H1 (cell line): ENCODE measurements around the gene ANLN. TPM values are rescaled to one million over a fixed set of nuclear protein-coding genes. Genes with fewer than 3 reads are reported as not detected.

ENCODE experiments used
- CTCF ChIA-PET: fragments of 300-600 bp; sonication (Branson Sonifier 250); formaldehyde crosslinking; loops from one replicate; lab custom pipeline; 2021; ENCODE audit not compliant: partially characterized antibody; lab: Charles Lee
- POLR2A ChIA-PET: fragments of 300-600 bp; sonication (Branson Sonifier 250); formaldehyde crosslinking; loops from one replicate; lab custom pipeline; 2021; ENCODE audit warnings: inconsistent platforms; ENCODE audit not compliant: partially characterized antibody; lab: Charles Lee
- DNase-seq, 2 experiments: peaks; one replicate each; pipeline versions ENCODE4 v3.0.0 to v3.0.0-alpha.2; 2010 to 2022; ENCODE audit warnings: low spot score in 2 of 2, low read depth in 1 of 2, mixed read lengths in 1 of 2
- FAIRE-seq: peaks from 2 replicates; lab custom pipeline; 2011; peaks lifted over from hg19 to GRCh38; lab: Jason Lieb, UNC
- H2AFZ ChIP-seq: 2 replicates; pipeline ENCODE4 v1.8.1; 2012; ENCODE audit warnings: low read length, inconsistent platforms
- H2AK5ac ChIP-seq: 2 replicates; pipeline ENCODE4 v1.6.1; 2013; ENCODE audit warnings: low read depth, low read length
- H2BK120ac ChIP-seq: replicated peaks from 2 replicates; pipeline ENCODE3; 2013; ENCODE audit warnings: low read depth, low read length, inconsistent platforms
- H2BK12ac ChIP-seq: 2 replicates; pipeline ENCODE4 v1.6.1; 2013; ENCODE audit warnings: low read depth, low read length
- H2BK15ac ChIP-seq: 2 replicates; pipeline ENCODE4 v1.6.1; 2013; ENCODE audit warnings: low read length
- H2BK20ac ChIP-seq: 2 replicates; pipeline ENCODE4 v1.6.1; 2013; ENCODE audit warnings: low read length
- H2BK5ac ChIP-seq: 2 replicates; pipeline ENCODE4 v1.6.1; 2013; ENCODE audit warnings: low read depth, low read length
- H3K14ac ChIP-seq: 2 replicates; pipeline ENCODE4 v1.6.1; 2013; ENCODE audit warnings: inconsistent platforms; ENCODE audit not compliant: insufficient read length
- H3K18ac ChIP-seq: 2 replicates; pipeline ENCODE4 v1.6.1; 2013; ENCODE audit warnings: low read length; ENCODE audit errors: extremely low read depth
- H3K23ac ChIP-seq: 2 replicates; pipeline ENCODE4 v1.6.1; 2013; ENCODE audit warnings: inconsistent platforms; ENCODE audit not compliant: insufficient read length
- H3K23me2 ChIP-seq: 2 replicates; pipeline ENCODE4 v1.6.1; 2013; ENCODE audit warnings: low read depth, low read length
- H3K27ac ChIP-seq: 2 replicates; pipeline ENCODE4 v1.6.1; 2011; ENCODE audit warnings: low read depth, low read length, inconsistent platforms
- H3K27me3 ChIP-seq, 4 experiments: replicated peaks in 1 of 4; 1 replicate in 1 of 4; 2 replicates in 3 of 4; pipeline versions ENCODE4 v1.6.1 to v1.8.1; 2011 to 2013; ENCODE audit warnings: low read length in 3 of 4, mild to moderate bottlenecking in 3 of 4, inconsistent platforms in 2 of 4, mixed read lengths in 2 of 4, moderate library complexity in 1 of 4; ENCODE audit not compliant: control insufficient read depth in 3 of 4, insufficient read depth in 3 of 4; ENCODE audit errors: extremely low read depth in 1 of 4
- H3K36me3 ChIP-seq, 4 experiments: 2 replicates each; pipeline versions ENCODE4 v1.6.1 to v1.8.1; 2011 to 2013; ENCODE audit warnings: mild to moderate bottlenecking in 4 of 4, low read length in 3 of 4, moderate library complexity in 2 of 4, control low read depth in 1 of 4, inconsistent platforms in 1 of 4; ENCODE audit not compliant: insufficient read depth in 4 of 4, control insufficient read depth in 2 of 4
- H3K4ac ChIP-seq: replicated peaks from 2 replicates; pipeline ENCODE3; 2013; ENCODE audit warnings: low read length, low read depth, mixed read lengths, inconsistent platforms; ENCODE audit not compliant: insufficient read length
- H3K4me1 ChIP-seq, 4 experiments: replicated peaks in 1 of 4; 1 replicate in 1 of 4; 2 replicates in 3 of 4; pipeline versions ENCODE4 v1.6.1 to v1.8.1; 2011 to 2013; ENCODE audit warnings: low read length in 3 of 4, inconsistent platforms in 2 of 4, mixed read lengths in 1 of 4; ENCODE audit not compliant: insufficient read depth in 4 of 4, control insufficient read depth in 3 of 4
- H3K4me2 ChIP-seq, 2 experiments: 2 replicates each; pipeline versions ENCODE4 v1.6.1 to v1.8.1; 2011 to 2013; ENCODE audit warnings: low read depth in 2 of 2, low read length in 2 of 2, control low read depth in 1 of 2, inconsistent platforms in 1 of 2, mild to moderate bottlenecking in 1 of 2; ENCODE audit not compliant: insufficient read depth in 1 of 2
- H3K4me3 ChIP-seq, 4 experiments: fragments of 200-600, 300-600 bp in 1 of 4; sonication (generic), shearing (Covaris generic), sonication (Bioruptor Twin) in 1 of 4; 2 replicates each; pipeline versions ENCODE4 v1.5.1 to v1.8.1; 2011 to 2016; ENCODE audit warnings: low read length in 4 of 4, low read depth in 3 of 4, control low read depth in 2 of 4, inconsistent platforms in 2 of 4, mild to moderate bottlenecking in 2 of 4, mixed read lengths in 1 of 4, moderate library complexity in 1 of 4; ENCODE audit not compliant: insufficient read depth in 2 of 4; ENCODE audit errors: extremely low read depth in 1 of 4
- H3K56ac ChIP-seq: replicated peaks from 2 replicates; pipeline ENCODE3; 2013; ENCODE audit warnings: low read depth, mild to moderate bottlenecking, mixed read lengths, low read length, inconsistent platforms; ENCODE audit not compliant: insufficient read length
- H3K79me1 ChIP-seq: 2 replicates; pipeline ENCODE4 v1.6.1; 2013; ENCODE audit warnings: low read depth, low read length, control low read depth
- H3K79me2 ChIP-seq, 2 experiments: 2 replicates each; pipeline versions ENCODE4 v1.6.1 to v1.8.1; 2012 to 2013; ENCODE audit warnings: low read length in 2 of 2, mild to moderate bottlenecking in 2 of 2, inconsistent platforms in 1 of 2; ENCODE audit not compliant: insufficient read depth in 2 of 2, control insufficient read depth in 1 of 2
- H3K9ac ChIP-seq, 4 experiments: replicated peaks in 1 of 4; 1 replicate in 1 of 4; 2 replicates in 3 of 4; pipeline versions ENCODE4 v1.6.1 to v1.8.1; 2011 to 2013; ENCODE audit warnings: low read depth in 3 of 4, low read length in 3 of 4, control low read depth in 2 of 4, mild to moderate bottlenecking in 2 of 4, moderate library complexity in 2 of 4, inconsistent platforms in 1 of 4; ENCODE audit errors: extremely low read depth in 1 of 4
- H3K9me3 ChIP-seq, 2 experiments: 2 replicates each; pipeline versions ENCODE4 v1.6.1 to v1.8.1; 2012 to 2013; ENCODE audit warnings: mild to moderate bottlenecking in 2 of 2, moderate library complexity in 2 of 2, control low read depth in 1 of 2, inconsistent platforms in 1 of 2, low read depth in 1 of 2, low read length in 1 of 2, mixed read lengths in 1 of 2; ENCODE audit not compliant: insufficient read depth in 2 of 2
- H4K20me1 ChIP-seq, 2 experiments: replicated peaks in 1 of 2; 2 replicates each; pipeline versions ENCODE3 to v1.8.1; 2011 to 2013; ENCODE audit warnings: inconsistent platforms in 2 of 2, low read length in 2 of 2, mild to moderate bottlenecking in 1 of 2; ENCODE audit not compliant: insufficient read depth in 2 of 2, control insufficient read depth in 1 of 2
- H4K5ac ChIP-seq: 2 replicates; pipeline ENCODE4 v1.6.1; 2013; ENCODE audit warnings: low read length, low read depth, mixed read lengths, inconsistent platforms; ENCODE audit not compliant: insufficient read length
- H4K8ac ChIP-seq: 2 replicates; pipeline ENCODE4 v1.8.0; 2013; ENCODE audit warnings: mild to moderate bottlenecking, moderate library complexity, low read length, inconsistent platforms; ENCODE audit not compliant: insufficient read depth; ENCODE audit errors: extremely low read depth
- H4K91ac ChIP-seq: replicated peaks from 2 replicates; pipeline ENCODE3; 2013; ENCODE audit warnings: low read length, mixed read lengths, inconsistent platforms; ENCODE audit not compliant: insufficient read length
- ASH2L ChIP-seq: fragments of 200-600, 300-600 bp; sonication (generic); IDR thresholded peaks from one replicate; pipeline ENCODE4 v1.7.1; 2017; ENCODE audit warnings: low read length
- GTF2F1 ChIP-seq: IDR thresholded peaks from 2 replicates; pipeline ENCODE4 v1.6.1; 2012; ENCODE audit warnings: low read depth, low read length, improper control_type of control experiment, borderline replicate concordance
- HDAC6 ChIP-seq: IDR thresholded peaks from one replicate; pipeline ENCODE4 v1.7.1; 2012; ENCODE audit warnings: low read depth, mild to moderate bottlenecking, inconsistent platforms, low read length, moderate library complexity
- RFX5 ChIP-seq: IDR thresholded peaks from 2 replicates; pipeline ENCODE4 v1.6.1; 2011; ENCODE audit warnings: low read depth, low read length, improper control_type of control experiment, borderline replicate concordance
- RNF2 ChIP-seq: fragments of 200-900, 300-1000 bp; sonication (generic); IDR thresholded peaks from 2 replicates; pipeline ENCODE4 v1.7.1; 2016; ENCODE audit warnings: borderline replicate concordance, low read depth, mild to moderate bottlenecking, antibody characterized with exemption, low read length; ENCODE audit not compliant: poor library complexity, severe bottlenecking; ENCODE audit errors: missing control alignments
- SIRT6 ChIP-seq: IDR thresholded peaks from one replicate; pipeline ENCODE4 v1.7.1; 2012; ENCODE audit warnings: low read length, inconsistent platforms
- TBP ChIP-seq: IDR thresholded peaks from 2 replicates; pipeline ENCODE4 v1.6.1; 2011; ENCODE audit warnings: low read depth, low read length, improper control_type of control experiment
- WGBS, 2 experiments: shearing (Covaris generic) in 1 of 2; methylation state at CpG; one replicate each; pipeline versions ENCODE4 v1.1.6 to v1.1.7; 2013 to 2015; ENCODE audit warnings: low lambda C conversion rate in 2 of 2, mixed read lengths in 2 of 2, inconsistent platforms in 1 of 2, low coverage in 1 of 2, missing lambda C conversion rate in 1 of 2; ENCODE audit not compliant: insufficient replicate concordance in 2 of 2, insufficient coverage in 1 of 2, insufficient read length in 1 of 2; ENCODE audit errors: extremely low coverage in 1 of 2, missing lambda C conversion rate in 1 of 2; 5-methylcytosine and 5-hydroxymethylcytosine counted together
- polyA plus RNA-seq, 7 experiments: library from polyadenylated mRNA; depleted of rRNA in 3 of 7; stranded (reverse) in 5 of 7; unstranded in 2 of 7; fragments of >200 nt in 5 of 7; fragments of 200-250 nt in 2 of 7; gene quantifications; 1 replicate in 5 of 7; 2 replicates in 1 of 7; 4 replicates in 1 of 7; pipeline versions ENCODE4 v1.2.1 to v1.2.3, GENCODE V29; 2011 to 2013; ENCODE audit warnings: missing spikeins in 2 of 7, mixed read lengths in 2 of 7
- total RNA-seq: library from RNA; stranded (reverse); fragmentation: NEBNext Ultra II Directional; extraction: Animal tissue kit (Norgen Biotek cat#: 25700); gene quantifications from 2 replicates; pipeline ENCODE4 v1.2.1, GENCODE V29; 2021
- TF ChIP-seq, protein P1 (sequence below): IDR thresholded peaks from 2 replicates; pipeline ENCODE4 v1.6.1; 2012; ENCODE audit warnings: inconsistent platforms

Gene ANLN
- total and polyA plus RNA-seq, 2 of the 8 experiments (the other 6 are each of a cell fraction or from before 2014, with no cell fraction given), result 18.5 to 90.1 TPM

- FAIRE-seq, result no peak
- 91% methylated on average over 2 of the region's 2 CpGs; no CpG with 5 or more reads in 1 of the 2 experiments for whole genome bisulfite sequencing, 2 experiments
- POLR2A ChIA-PET, result no interaction called here
- no peak for TF ChIP-seq RFX5
- TF ChIP-seq, protein P1, sequence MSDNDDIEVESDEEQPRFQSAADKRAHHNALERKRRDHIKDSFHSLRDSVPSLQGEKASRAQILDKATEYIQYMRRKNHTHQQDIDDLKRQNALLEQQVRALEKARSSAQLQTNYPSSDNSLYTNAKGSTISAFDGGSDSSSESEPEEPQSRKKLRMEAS, result no peak
- no peak for TF ChIP-seq GTF2F1
- TF ChIP-seq HDAC6, result no peak
- TF ChIP-seq RNF2, result no peak
- no peak for TF ChIP-seq SIRT6
- no peak for TF ChIP-seq TBP
- TF ChIP-seq ASH2L, result no peak
Measured at GRCh38 chr7:36349626-36350025, 40.0 kb upstream of the ANLN start.

More at GRCh38 chr7:36349626-36350025, 40.0 kb upstream of the ANLN start:
- Histone ChIP-seq H4K20me1 (no peaks in the 10 kb centered on the region), H2BK5ac (no peak overlapping the region), H3K4me2 (no peak overlapping the region), H3K9ac (no peak overlapping the region), H2BK12ac (no peak overlapping the region), H2BK120ac (no peak overlapping the region), H3K79me2 (no peaks in the 10 kb centered on the region), H3K14ac (no peak overlapping the region), H3K4me1 (no peaks in the 10 kb centered on the region; a peak in 2 of 7 replicates), H3K4ac (no peak overlapping the region), H3K79me1 (no peaks in the 10 kb centered on the region), H3K36me3 (no peaks in the 10 kb centered on the region), H2BK20ac (no peak overlapping the region), H2AFZ (no peak overlapping the region), H3K18ac (no peak overlapping the region), H3K27ac (no peak overlapping the region), H4K5ac (no peak overlapping the region), H3K23ac (no peak overlapping the region), H3K9me3 (0 out of 4 replicates have a peak, but pooled peaks cover 0 to 2% of the 10 kb centered on the region in 2 experiments), H2BK15ac (no peak overlapping the region), H3K27me3 (no peaks in the 10 kb centered on the region), H3K23me2 (no peaks in the 10 kb centered on the region), H3K56ac (no peak overlapping the region), H4K8ac (no peak overlapping the region), H3K4me3 (no peak overlapping the region), H2AK5ac (no peak overlapping the region), H4K91ac (no peak overlapping the region)
- CTCF ChIA-PET, result interaction anchor here (0.9 kb wide), 1 partner anchor 57 kb away, joined by 3 read pairs; no protein-coding TSS in a partner anchor
- DNase-seq, result no peak
